Measurements from ENCODE around the gene TDG. TPM values are rescaled to one million over a fixed set of nuclear protein-coding genes. Genes with fewer than 3 reads are reported as not detected.
A peak's percentile ranks its signal among the peaks of the same experiment; 100 is the strongest.

Gene TDG
- total and polyA plus RNA-seq, 10 of the 15 experiments (the other 5 are each of a cell fraction or from before 2014, with no cell fraction given), result 29.7 to 68.8 (median 51.2) TPM

DNA sequence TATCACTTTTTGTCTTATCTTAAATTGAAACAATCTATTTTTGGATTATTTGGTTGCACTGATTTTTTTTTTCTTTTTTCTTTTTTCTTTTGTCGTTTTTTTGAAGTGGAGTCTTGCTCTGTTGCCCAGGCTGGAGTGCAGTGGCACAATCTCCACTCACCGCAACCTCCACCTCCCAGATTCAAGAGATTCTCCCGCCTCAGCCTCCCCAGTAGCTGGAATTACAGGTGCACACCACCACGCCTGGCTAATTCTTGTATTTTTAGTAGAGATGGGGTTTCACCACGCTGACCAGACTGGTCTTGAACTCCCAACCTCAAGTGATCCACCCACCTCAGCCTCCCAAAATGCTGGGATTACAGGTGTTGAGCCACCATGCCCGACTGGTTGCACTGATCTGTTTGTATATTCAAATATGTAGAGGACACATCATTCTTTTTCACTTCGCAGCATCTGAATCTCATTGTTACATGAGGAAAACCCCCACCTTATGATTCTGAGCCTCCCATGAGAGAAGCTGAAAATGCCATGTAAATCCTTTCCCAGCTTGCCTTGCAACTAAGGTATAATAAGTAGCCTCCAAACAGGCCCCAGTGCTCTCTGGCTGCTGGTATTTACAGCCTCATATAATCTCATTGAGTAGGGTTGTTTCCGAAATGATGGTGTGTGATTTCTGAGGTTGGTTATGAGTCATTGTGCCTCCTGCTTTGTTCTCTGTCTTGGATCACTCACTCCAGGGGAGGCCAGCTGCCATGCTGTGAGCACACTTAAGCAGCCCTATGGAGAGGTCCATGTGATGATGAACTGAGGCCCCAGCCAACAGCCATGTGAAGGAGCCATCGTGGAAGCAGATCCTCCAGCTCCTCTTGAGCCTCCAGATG lies 40.7 kb upstream of the TDG start (continued):
- TF ChIP-seq, protein P1, sequence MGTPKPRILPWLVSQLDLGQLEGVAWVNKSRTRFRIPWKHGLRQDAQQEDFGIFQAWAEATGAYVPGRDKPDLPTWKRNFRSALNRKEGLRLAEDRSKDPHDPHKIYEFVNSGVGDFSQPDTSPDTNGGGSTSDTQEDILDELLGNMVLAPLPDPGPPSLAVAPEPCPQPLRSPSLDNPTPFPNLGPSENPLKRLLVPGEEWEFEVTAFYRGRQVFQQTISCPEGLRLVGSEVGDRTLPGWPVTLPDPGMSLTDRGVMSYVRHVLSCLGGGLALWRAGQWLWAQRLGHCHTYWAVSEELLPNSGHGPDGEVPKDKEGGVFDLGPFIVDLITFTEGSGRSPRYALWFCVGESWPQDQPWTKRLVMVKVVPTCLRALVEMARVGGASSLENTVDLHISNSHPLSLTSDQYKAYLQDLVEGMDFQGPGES (IDR thresholded peaks at IDR 0.05), result peak; percentile 12; the same call in 1 of the 2 replicates
- TF ChIP-seq CREB1 (IDR thresholded peaks at IDR 0.05; ENCODE audit: low read depth) (peak; percentile 29; the same call in 1 of the 2 replicates), NR2C2 (IDR thresholded peaks at IDR 0.05; ENCODE audit: borderline replicate concordance, control insufficient read depth, insufficient read length, low read depth) (no peak), MEF2B (IDR thresholded peaks at IDR 0.05; ENCODE audit: partially characterized antibody, poor library complexity, severe bottlenecking) (peak; percentile 78), PBX3 (IDR thresholded peaks at IDR 0.05; ENCODE audit: insufficient replicate concordance, low read depth, low read length) (peak; percentile 38), SMARCA5 (IDR thresholded peaks at IDR 0.05) (peak; percentile 66; the same call in 1 of the 2 replicates), ZNF207 (IDR thresholded peaks at IDR 0.05; ENCODE audit: borderline replicate concordance) (no peak), EZH2 (IDR thresholded peaks at IDR 0.05; ENCODE audit: borderline replicate concordance, control insufficient read depth, low read depth, low read length) (no peak), FOS (IDR thresholded peaks at IDR 0.05; ENCODE audit: borderline replicate concordance, extremely low read depth, insufficient read length) (no peak), MYC (IDR thresholded peaks at IDR 0.05; ENCODE audit: insufficient read depth, insufficient read length, insufficient replicate concordance, low read length, severe bottlenecking) (no peak), HDGF (IDR thresholded peaks at IDR 0.05) (0 out of 2 replicates have a peak, but pooled peaks have one; percentile 49), BCL3 (IDR thresholded peaks at IDR 0.05; ENCODE audit: borderline replicate concordance, insufficient read depth, low read depth, low read length, poor library complexity, severe bottlenecking) (no peak), JUNB (IDR thresholded peaks at IDR 0.05) (peak; percentile 97), PAX5 (IDR thresholded peaks at IDR 0.05; ENCODE audit: borderline replicate concordance, low read depth, low read length) (peak; percentile 73; the same call in 1 of the 2 replicates)
- TF ChIP-seq, protein P2, sequence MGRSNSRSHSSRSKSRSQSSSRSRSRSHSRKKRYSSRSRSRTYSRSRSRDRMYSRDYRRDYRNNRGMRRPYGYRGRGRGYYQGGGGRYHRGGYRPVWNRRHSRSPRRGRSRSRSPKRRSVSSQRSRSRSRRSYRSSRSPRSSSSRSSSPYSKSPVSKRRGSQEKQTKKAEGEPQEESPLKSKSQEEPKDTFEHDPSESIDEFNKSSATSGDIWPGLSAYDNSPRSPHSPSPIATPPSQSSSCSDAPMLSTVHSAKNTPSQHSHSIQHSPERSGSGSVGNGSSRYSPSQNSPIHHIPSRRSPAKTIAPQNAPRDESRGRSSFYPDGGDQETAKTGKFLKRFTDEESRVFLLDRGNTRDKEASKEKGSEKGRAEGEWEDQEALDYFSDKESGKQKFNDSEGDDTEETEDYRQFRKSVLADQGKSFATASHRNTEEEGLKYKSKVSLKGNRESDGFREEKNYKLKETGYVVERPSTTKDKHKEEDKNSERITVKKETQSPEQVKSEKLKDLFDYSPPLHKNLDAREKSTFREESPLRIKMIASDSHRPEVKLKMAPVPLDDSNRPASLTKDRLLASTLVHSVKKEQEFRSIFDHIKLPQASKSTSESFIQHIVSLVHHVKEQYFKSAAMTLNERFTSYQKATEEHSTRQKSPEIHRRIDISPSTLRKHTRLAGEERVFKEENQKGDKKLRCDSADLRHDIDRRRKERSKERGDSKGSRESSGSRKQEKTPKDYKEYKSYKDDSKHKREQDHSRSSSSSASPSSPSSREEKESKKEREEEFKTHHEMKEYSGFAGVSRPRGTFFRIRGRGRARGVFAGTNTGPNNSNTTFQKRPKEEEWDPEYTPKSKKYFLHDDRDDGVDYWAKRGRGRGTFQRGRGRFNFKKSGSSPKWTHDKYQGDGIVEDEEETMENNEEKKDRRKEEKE (IDR thresholded peaks at IDR 0.05), result no peak
- TF ChIP-seq, protein P3, sequence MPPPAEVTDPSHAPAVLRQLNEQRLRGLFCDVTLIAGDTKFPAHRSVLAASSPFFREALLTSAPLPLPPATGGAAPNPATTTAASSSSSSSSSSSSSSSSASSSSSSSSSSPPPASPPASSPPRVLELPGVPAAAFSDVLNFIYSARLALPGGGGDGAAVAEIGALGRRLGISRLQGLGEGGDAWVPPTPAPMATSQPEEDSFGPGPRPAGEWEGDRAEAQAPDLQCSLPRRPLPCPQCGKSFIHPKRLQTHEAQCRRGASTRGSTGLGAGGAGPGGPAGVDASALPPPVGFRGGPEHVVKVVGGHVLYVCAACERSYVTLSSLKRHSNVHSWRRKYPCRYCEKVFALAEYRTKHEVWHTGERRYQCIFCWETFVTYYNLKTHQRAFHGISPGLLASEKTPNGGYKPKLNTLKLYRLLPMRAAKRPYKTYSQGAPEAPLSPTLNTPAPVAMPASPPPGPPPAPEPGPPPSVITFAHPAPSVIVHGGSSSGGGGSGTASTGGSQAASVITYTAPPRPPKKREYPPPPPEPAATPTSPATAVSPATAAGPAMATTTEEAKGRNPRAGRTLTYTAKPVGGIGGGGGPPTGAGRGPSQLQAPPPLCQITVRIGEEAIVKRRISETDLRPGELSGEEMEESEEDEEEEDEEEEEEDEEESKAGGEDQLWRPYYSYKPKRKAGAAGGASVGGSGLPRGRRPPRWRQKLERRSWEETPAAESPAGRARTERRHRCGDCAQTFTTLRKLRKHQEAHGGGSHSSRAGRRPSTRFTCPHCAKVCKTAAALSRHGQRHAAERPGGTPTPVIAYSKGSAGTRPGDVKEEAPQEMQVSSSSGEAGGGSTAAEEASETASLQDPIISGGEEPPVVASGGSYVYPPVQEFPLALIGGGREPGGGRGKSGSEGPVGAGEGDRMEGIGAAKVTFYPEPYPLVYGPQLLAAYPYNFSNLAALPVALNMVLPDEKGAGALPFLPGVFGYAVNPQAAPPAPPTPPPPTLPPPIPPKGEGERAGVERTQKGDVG (CRISPR knock-in tag; IDR thresholded peaks at IDR 0.05), result no peak
- TF ChIP-seq, protein P4, sequence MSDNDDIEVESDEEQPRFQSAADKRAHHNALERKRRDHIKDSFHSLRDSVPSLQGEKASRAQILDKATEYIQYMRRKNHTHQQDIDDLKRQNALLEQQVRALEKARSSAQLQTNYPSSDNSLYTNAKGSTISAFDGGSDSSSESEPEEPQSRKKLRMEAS (IDR thresholded peaks at IDR 0.05; ENCODE audit: low read depth, low read length), result no peak

Data from GM12878 (cell line).